ENCODE data around the gene APOC3. TPM values are rescaled to one million over a fixed set of nuclear protein-coding genes. Genes with fewer than 3 reads are reported as not detected.
A peak's percentile ranks its signal among the peaks of the same experiment; 100 is the strongest.

The APOC3 gene
- total RNA-seq = not detected

DNA sequence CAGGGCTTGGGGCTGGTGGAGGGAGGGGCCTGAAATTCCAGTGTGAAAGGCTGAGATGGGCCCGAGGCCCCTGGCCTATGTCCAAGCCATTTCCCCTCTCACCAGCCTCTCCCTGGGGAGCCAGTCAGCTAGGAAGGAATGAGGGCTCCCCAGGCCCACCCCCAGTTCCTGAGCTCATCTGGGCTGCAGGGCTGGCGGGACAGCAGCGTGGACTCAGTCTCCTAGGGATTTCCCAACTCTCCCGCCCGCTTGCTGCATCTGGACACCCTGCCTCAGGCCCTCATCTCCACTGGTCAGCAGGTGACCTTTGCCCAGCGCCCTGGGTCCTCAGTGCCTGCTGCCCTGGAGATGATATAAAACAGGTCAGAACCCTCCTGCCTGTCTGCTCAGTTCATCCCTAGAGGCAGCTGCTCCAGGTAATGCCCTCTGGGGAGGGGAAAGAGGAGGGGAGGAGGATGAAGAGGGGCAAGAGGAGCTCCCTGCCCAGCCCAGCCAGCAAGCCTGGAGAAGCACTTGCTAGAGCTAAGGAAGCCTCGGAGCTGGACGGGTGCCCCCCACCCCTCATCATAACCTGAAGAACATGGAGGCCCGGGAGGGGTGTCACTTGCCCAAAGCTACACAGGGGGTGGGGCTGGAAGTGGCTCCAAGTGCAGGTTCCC, at the start of gene APOC3:
APOC3 (plus strand) TSS at position 383 of the 659 bp plus-strand sequence. CDS start 676 bp downstream, outside the sequence.
- peak in 7 of 8 experiments; percentile 15 to 70 (median 32) for ATAC-seq (replicated peaks in 6 of 8)
- H3K4me1 ChIP-seq (replicated peaks in 1 of 2) = peaks cover 2 to 19% of the 10 kb centered on the region in 2 donors
- 63 to 100% methylated on average over 1 to 5 of the region's 9 CpGs; no CpG with 5 or more reads in 8 of the 10 experiments for WGBS, 10 experiments
- no peak within 1 kb of the TSS for H3K27ac ChIP-seq
- no peak within 1 kb of the TSS for H3K4me3 ChIP-seq
- in situ Hi-C loops (cut with MboI; ENCODE audit: low pct_unique_long_range_greater_than_20kb in 2 of 9, low sequenced_read_pairs in 9 of 9, unreplicated experiment in 9 of 9) = no loop called here

DNA sequence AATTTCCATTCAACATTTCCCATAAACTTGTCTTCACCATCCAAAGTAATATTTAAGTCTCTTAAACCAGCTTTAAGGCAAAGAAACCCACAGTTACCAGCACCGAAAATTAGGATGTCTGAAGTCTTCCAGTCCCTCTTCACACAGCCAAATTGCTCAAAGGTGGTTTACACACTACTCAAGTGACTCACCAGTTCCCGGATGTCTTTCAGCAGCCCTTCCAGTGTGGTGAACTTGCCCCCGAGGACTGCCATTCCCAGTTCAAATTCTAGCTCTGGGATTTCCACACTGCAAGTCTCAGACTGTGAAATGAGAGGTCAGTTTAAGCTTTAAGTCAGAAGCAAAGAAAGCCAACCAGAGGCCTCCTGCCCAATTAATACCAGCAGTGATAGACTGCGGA, 47.0 kb upstream of the APOC3 start:
- Histone ChIP-seq H3K4me3 (no peak overlapping the region), H3K4me1 (replicated peaks in 1 of 2) (peaks cover 4 to 7% of the 10 kb centered on the region in 2 donors), H3K27ac (no peak overlapping the region)
- 83 to 100% (median 97%) methylated on average over 1 to 4 of the region's 4 CpGs; no CpG with 5 or more reads in 2 of the 10 experiments for WGBS, 10 experiments
- ATAC-seq (replicated peaks in 6 of 8) = no peak
- in situ Hi-C loops (cut with MboI; ENCODE audit: low pct_unique_long_range_greater_than_20kb in 2 of 9, low sequenced_read_pairs in 9 of 9, unreplicated experiment in 9 of 9) = loop anchor here in 1 of 9 experiments (25.0 kb wide), 1 partner anchor 330 kb away; no protein-coding TSS in a partner anchor

DNA sequence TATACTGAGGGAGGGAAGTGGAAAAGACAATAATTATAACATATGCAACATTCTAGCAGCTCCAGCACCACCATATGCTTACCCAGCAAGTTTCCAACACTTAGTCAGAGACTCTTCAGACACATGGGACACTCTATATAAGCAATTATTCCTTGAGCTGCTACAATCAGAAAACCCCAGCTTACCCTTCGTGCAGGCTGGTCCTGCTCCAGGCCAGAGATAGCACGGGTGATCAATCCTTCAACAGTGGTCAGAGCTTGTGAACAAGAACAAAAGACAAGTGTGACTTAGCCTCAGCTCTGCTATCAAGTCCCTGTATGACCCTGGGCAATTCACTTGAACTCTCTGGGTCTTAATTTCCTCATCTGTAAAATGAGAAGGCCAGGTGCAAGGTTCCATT, 43.4 kb upstream of the APOC3 start:
- no peak overlapping the region for H3K4me3 ChIP-seq
- ATAC-seq (replicated peaks in 6 of 8) = no peak
- 63 to 100% (median 85%) methylated on average over 1 to 2 of the region's 2 CpGs; no CpG with 5 or more reads in 2 of the 10 experiments for WGBS, 10 experiments
- in situ Hi-C loops (cut with MboI; ENCODE audit: low pct_unique_long_range_greater_than_20kb in 2 of 9, low sequenced_read_pairs in 9 of 9, unreplicated experiment in 9 of 9) = loop anchor here in 1 of 9 experiments (25.0 kb wide), 1 partner anchor 326 kb away; no protein-coding TSS in a partner anchor
- H3K27ac ChIP-seq = no peak overlapping the region
- H3K4me1 ChIP-seq (replicated peaks in 1 of 2) = peaks cover 8 to 9% of the 10 kb centered on the region in 2 donors

DNA sequence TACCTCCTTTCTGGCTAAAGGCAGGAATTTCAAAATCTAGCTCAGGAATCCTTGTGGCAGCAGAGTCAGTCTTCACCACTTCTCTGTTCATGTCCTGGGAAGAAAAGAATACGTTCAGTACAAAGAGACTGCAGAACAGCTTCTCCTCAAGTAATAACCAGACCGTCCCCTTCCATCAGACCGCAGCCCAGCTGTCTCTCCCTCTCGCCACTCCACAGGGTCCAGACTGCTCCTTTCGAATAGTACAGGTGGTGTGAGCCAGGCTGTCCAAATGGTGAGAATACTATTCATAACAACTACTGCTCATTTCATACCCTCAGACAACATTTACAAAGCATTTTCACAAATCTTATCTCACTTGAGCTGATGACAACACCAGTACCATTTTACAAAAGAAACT, 42.7 kb upstream of the APOC3 start:
- H3K4me1 ChIP-seq (replicated peaks in 1 of 2) = peaks cover 8 to 13% of the 10 kb centered on the region in 2 donors
- in situ Hi-C loops (cut with MboI; ENCODE audit: low pct_unique_long_range_greater_than_20kb in 2 of 9, low sequenced_read_pairs in 9 of 9, unreplicated experiment in 9 of 9) = loop anchor here in 1 of 9 experiments (25.0 kb wide), 1 partner anchor 325 kb away; no protein-coding TSS in a partner anchor
- no peak for ATAC-seq (replicated peaks in 6 of 8)
- 20 to 67% (median 41%) methylated on average over 1 to 5 of the region's 5 CpGs; no CpG with 5 or more reads in 3 of the 10 experiments for WGBS, 10 experiments
- peak overlapping the region in 1 of 2 donors; percentile 88 for H3K27ac ChIP-seq
- H3K4me3 ChIP-seq = peak overlapping the region; percentile 95 to 99 (median 98)

DNA sequence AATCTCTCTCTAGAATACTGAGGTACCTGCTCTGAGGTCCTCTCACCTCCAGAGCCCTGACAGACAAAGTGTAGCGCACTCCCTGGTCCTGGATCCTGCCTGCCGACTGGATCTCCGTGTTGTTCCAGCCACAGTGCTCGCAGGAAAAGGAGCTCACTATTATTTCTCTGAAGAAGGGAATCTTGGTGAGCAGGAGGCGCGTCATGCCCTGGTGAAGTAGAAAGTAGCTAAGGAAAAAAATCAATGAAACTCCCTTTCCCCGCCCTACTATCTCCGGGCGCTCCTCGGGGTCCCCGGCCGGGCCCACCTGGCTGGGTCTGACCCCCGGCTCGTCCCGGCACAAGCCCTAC, 42.3 kb upstream of the APOC3 start:
- ATAC-seq (replicated peaks in 6 of 8) = peak in 6 of 8 experiments; percentile 3 to 46 (median 17)
- H3K4me3 ChIP-seq = peak overlapping the region; percentile 95 to 99 (median 98)
- peaks cover 8 to 13% of the 10 kb centered on the region in 2 donors for H3K4me1 ChIP-seq (replicated peaks in 1 of 2)
- in situ Hi-C loops (cut with MboI; ENCODE audit: low pct_unique_long_range_greater_than_20kb in 2 of 9, low sequenced_read_pairs in 9 of 9, unreplicated experiment in 9 of 9) = loop anchor here in 1 of 9 experiments (25.0 kb wide), 1 partner anchor 325 kb away; no protein-coding TSS in a partner anchor
- WGBS, 10 experiments = 0 to 9% (median 0%) methylated on average over 4 of the region's 15 CpGs; no CpG with 5 or more reads in 6 of the 10 experiments
- peak overlapping the region; percentile 67 to 88 for H3K27ac ChIP-seq

DNA sequence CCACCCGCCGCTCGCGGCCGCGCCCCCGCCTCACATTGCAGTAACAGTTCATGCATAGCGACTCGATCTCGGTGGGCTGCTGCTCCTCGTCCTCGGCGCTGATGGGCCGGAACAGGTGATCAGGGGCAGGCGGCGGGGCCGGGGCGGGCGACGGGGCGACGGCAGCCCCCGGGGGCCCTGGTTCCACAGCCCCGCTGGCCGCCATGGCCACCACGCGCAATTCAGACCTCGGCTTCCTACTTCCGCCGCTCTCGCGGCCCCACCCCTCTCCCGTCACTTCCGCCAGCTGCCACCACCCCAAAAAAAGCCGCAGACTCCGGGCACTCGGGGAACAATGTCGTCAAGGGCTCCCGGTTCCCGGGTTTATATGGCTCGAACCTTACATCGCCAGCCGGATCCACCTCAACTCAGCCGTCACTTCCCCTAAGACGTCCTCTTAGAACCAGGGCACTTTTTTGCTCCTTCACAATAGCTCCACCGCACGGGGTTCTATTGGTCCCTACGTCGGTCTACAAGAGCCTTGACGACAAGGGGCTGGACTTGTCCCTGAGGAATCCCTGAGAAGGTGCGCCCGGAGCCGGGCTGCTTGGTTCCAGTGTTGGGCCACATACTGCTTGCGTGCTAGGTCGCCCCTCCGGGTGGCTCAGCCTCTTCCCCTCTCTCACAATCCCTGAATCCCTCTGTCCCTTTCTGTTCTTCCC, 41.8 kb upstream of the APOC3 start, which contains the start of gene ZPR1:
ZPR1 (minus strand) TSS at position 238 of the 701 bp plus-strand sequence; CDS start at position 205, 33 bp downstream.
- H3K27ac ChIP-seq = peak within 1 kb of the TSS; percentile 67 to 88
- WGBS, 10 experiments = 0 to 26% (median 2%) methylated on average over 1 to 10 of the region's 56 CpGs; no CpG with 5 or more reads in 2 of the 10 experiments
- peaks cover 8 to 13% of the 10 kb centered on the region in 2 donors for H3K4me1 ChIP-seq (replicated peaks in 1 of 2)
- in situ Hi-C loops (cut with MboI; ENCODE audit: low pct_unique_long_range_greater_than_20kb in 2 of 9, low sequenced_read_pairs in 9 of 9, unreplicated experiment in 9 of 9) = loop anchor here in 1 of 9 experiments (25.0 kb wide), 1 partner anchor 324 kb away; no protein-coding TSS in a partner anchor
- H3K4me3 ChIP-seq = peak within 1 kb of the TSS; percentile 95 to 99 (median 98)
- ATAC-seq (replicated peaks in 6 of 8) = peak; percentile 86 to 91 (median 88)

DNA sequence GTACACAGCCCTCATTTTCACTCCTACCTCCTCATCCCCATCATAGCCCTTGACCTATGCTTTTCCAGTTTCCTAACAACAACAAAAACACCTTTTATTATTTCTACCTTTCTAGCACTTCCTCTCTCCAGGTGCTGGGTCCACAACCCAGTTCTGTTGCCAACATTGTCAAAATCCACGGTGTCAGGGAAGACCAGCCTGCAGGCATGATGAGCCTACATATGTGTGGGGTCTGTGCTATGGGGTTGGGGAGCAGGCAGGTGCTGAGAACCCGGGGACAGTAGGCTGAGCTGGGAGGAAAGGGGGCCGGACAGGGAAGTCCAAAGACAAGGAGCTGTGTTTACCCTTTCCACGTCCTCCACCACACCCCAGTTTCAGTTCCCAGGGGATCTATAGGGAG, 41.2 kb upstream of the APOC3 start:
- in situ Hi-C loops (cut with MboI; ENCODE audit: low pct_unique_long_range_greater_than_20kb in 2 of 9, low sequenced_read_pairs in 9 of 9, unreplicated experiment in 9 of 9) = loop anchor here in 1 of 9 experiments (25.0 kb wide), 1 partner anchor 324 kb away; no protein-coding TSS in a partner anchor
- WGBS, 10 experiments = 24 to 79% (median 51%) methylated on average over 1 to 2 of the region's 4 CpGs; no CpG with 5 or more reads in 6 of the 10 experiments
- Histone ChIP-seq H3K4me1 (replicated peaks in 1 of 2) (peaks cover 8 to 13% of the 10 kb centered on the region in 2 donors), H3K4me3 (peak overlapping the region; percentile 95 to 99 (median 98)), H3K27ac (no peak overlapping the region)
- no peak for ATAC-seq (replicated peaks in 6 of 8)

DNA sequence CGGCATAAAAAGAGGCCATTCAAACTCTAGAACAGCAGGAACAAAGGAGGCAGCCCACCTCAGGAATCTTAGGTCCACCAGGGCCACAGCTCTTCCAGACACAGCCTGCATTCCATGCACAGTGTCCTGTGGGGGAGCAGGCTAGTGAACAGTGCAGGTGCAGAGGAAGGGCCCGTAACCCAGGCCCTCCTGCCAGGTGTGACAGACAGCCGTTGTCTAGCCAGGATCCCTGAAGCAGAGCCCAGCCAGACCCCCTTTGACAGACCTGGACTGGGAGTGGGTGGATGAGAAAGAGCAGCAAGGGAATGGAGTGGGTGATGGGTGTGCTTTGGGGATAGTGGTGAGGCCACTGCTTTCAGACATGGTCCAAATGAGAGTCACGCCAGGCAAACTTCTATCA, 40.7 kb upstream of the APOC3 start:
- 50 to 100% (median 86%) methylated on average over 1 to 4 of the region's 4 CpGs; no CpG with 5 or more reads in 4 of the 10 experiments for WGBS, 10 experiments
- ATAC-seq (replicated peaks in 6 of 8) = no peak
- peaks cover 8 to 13% of the 10 kb centered on the region in 2 donors for H3K4me1 ChIP-seq (replicated peaks in 1 of 2)
- H3K27ac ChIP-seq = no peak overlapping the region
- in situ Hi-C loops (cut with MboI; ENCODE audit: low pct_unique_long_range_greater_than_20kb in 2 of 9, low sequenced_read_pairs in 9 of 9, unreplicated experiment in 9 of 9) = loop anchor here in 1 of 9 experiments (25.0 kb wide), 1 partner anchor 323 kb away; no protein-coding TSS in a partner anchor
- no peak overlapping the region for H3K4me3 ChIP-seq

DNA sequence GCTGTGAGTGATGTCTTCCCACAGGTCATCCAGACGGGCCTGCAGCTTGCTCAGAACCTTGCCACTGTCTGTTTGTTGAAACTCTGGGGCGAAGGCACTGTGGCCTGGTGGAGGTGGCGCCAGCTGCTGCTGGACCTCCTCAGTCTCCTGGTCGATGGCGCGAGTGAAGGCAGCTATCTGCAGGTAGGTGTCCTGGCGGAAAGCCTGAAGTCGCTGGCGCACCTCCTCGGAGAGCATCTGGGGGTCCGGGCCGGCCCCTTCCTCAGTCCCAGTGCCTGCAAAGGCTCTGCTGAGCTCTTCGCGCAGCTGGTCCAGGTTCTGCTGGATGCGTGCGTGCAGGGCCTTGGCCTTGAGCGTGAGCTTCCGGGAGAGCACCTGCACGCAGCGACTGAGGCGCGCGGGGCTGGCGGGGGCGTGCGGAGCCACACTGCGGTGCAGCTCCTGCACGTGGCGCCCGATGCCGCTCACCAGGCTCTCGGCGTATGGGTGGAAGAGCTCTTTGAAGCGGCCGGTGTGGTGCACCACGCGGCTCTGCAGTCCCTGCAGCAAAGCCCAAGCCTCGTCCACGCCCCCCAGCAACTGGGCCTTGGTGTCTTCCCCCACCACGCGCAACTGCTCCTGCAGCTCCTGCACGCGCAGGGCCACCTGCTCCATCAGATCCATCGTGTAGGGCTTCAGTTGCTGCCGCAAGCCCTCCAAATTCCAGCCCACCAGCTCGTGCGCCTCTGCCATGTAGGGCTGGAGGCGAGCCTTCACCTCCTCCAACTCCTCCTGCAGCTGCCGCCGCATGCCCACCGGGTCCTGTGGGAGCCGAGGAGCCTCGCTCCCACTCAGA, 39.3 kb upstream of the APOC3 start:
- ATAC-seq (replicated peaks in 6 of 8) = no peak
- in situ Hi-C loops (cut with MboI; ENCODE audit: low pct_unique_long_range_greater_than_20kb in 2 of 9, low sequenced_read_pairs in 9 of 9, unreplicated experiment in 9 of 9) = loop anchor here in 1 of 9 experiments (25.0 kb wide), 1 partner anchor 322 kb away; no protein-coding TSS in a partner anchor
- WGBS, 10 experiments = 60 to 100% (median 86%) methylated on average over 1 to 26 of the region's 53 CpGs; no CpG with 5 or more reads in 2 of the 10 experiments
- Histone ChIP-seq H3K4me1 (replicated peaks in 1 of 2) (peaks cover 8 to 13% of the 10 kb centered on the region in 2 donors), H3K4me3 (no peak overlapping the region), H3K27ac (no peak overlapping the region)

DNA sequence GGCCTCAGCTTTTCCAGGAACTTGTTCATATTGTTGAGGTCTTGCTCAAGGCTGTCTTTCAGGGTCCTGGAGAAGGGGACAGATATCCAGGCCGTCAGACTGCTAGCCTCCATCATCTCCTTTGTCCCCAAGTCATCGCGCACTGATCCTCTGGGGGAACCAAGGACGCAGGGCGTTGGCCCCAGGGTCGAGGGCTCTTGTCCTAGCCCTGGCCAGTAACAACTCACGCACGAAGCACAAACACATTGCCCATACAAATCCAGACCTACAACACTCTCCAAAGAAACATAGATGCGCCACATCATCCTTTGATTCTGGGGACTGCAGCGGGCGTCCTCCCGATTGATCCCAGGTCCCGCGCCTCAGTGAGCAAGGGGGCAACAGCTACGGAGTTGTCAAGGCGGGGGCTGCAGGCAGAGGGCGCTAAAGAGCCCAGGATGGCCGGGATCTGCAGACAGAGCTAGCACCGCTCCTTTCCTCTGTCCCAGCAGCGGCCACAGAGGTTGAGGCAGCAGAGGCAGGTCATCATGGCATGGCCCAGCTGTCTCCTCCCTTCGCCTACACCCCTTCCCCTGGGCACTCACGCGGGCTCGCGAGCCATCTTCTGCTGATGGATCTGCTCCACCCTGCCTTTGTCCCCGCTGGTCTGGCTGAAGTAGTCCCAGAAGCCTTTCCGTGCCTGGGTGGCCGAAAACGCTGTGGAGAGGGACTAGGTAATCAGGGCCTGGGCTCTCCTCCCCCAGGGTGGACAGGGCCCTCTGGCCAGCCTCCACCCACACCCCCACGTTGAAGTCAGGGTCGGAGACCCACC, 38.5 kb upstream of the APOC3 start:
- ATAC-seq (replicated peaks in 6 of 8) = peak; percentile 38 to 78 (median 54)
- in situ Hi-C loops (cut with MboI; ENCODE audit: low pct_unique_long_range_greater_than_20kb in 2 of 9, low sequenced_read_pairs in 9 of 9, unreplicated experiment in 9 of 9) = loop anchor here in 1 of 9 experiments (25.0 kb wide), 1 partner anchor 321 kb away; no protein-coding TSS in a partner anchor
- 18 to 100% (median 40%) methylated on average over 1 to 11 of the region's 31 CpGs; no CpG with 5 or more reads in 4 of the 10 experiments for WGBS, 10 experiments
- Histone ChIP-seq H3K4me3 (no peak overlapping the region), H3K4me1 (replicated peaks in 1 of 2) (peaks cover 8 to 13% of the 10 kb centered on the region in 2 donors), H3K27ac (no peak overlapping the region)

DNA sequence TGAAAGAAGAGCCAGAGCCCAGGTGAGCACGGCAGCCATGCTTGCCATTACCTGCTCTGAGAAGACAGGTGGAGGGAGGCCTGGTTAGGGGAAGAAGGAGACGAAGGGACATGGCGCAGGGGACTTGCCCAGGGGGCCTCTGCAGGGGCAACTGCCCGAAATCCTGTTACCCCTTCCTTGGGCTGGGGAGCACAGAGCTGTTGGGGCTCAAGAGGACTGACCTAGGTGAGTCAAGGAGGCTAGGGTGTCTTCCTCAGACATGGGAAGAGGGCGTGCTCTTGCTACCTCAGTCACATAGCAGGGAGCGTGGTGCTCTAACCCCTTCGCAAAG, 37.9 kb upstream of the APOC3 start, which contains the start of gene APOA5:
APOA5 (minus strand) TSS at position 67 of the 331 bp plus-strand sequence; CDS start at position 48, 19 bp downstream.
- in situ Hi-C loops (cut with MboI; ENCODE audit: low pct_unique_long_range_greater_than_20kb in 2 of 9, low sequenced_read_pairs in 9 of 9, unreplicated experiment in 9 of 9) = loop anchor here in 1 of 9 experiments (25.0 kb wide), 1 partner anchor 321 kb away; no protein-coding TSS in a partner anchor
- no peak within 1 kb of the TSS for H3K4me3 ChIP-seq
- peaks cover 7 to 8% of the 10 kb centered on the region in 2 donors for H3K4me1 ChIP-seq (replicated peaks in 1 of 2)
- no peak within 1 kb of the TSS for H3K27ac ChIP-seq
- ATAC-seq (replicated peaks in 6 of 8) = no peak
- WGBS, 10 experiments = 80 to 100% (median 100%) methylated on average over 1 to 2 of the region's 7 CpGs; no CpG with 5 or more reads in 6 of the 10 experiments

Measured in motor neuron (in vitro differentiated cells).